ENCODE measurements around the gene FUBP1. TPM values are rescaled to one million over a fixed set of nuclear protein-coding genes. Genes with fewer than 3 reads are reported as not detected.

FUBP1 gene
- total and polyA plus RNA-seq, 10 donors, result 52.5 to 196 (median 157) TPM

DNA sequence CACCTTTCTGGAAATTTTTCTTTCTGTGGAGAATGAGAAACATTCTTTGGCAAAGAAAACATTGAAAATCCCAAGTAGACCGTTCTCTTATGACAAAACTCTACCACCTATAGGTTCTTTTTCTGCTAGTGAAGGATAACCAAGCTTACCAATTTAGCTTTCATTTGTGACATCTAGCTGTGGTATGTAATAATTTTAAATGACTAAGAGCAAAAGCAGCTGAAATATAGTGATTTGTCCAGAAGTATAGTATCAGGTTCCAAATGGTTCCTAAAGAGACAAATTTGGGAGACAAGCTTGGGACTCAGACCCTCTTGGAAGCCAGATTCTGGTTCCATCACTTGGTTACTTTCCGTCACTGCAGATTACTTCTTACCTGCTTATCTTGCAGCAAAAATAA is 24.4 kb downstream of the FUBP1 start:
- intact Hi-C loops (cut with DNase I; ENCODE audit: low total_unique reads), result no loop called here
- H3K27ac ChIP-seq, result no peak overlapping the region
- H3K9me3 ChIP-seq, result no peaks in the 10 kb centered on the region
- no peak for DNase-seq
- peaks cover 12 to 42% (median 25%) of the 10 kb centered on the region in 6 donors for H3K4me1 ChIP-seq
- H3K4me3 ChIP-seq, result no peak overlapping the region
- H3K27me3 ChIP-seq (replicated peaks in 1 of 7), result no peaks in the 10 kb centered on the region
- H3K36me3 ChIP-seq, result peaks cover 0 to 100% (median 82%) of the 10 kb centered on the region in 6 donors
- no peak for TF ChIP-seq POLR2AphosphoS5 (IDR thresholded peaks at IDR 0.05)
- TF ChIP-seq POLR2A (IDR thresholded peaks at IDR 0.05), result no peak
- 95 to 98% (median 96%) methylated on average over 2 of the region's 2 CpGs for WGBS, 5 donors

DNA sequence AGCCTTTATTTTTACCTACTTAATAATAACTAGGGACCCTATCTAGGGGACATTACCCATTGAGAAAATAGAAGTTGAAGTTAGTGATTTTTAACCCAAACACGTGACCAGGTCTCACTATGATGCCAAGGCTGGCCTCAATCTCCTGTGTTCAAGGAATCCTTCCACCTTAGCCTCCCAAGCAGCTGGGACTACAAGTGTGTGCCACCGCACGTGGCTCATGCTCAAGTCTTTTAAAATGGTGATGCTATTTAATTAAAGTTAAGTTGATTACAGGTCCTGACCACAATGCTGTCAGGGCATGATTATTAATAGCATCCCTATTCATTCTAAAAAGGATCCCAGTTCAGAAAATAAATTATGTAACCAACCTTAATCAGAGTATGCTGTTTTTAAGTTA is 25.0 kb downstream of the FUBP1 start:
- no peak overlapping the region for H3K27ac ChIP-seq
- intact Hi-C loops (cut with DNase I; ENCODE audit: low total_unique reads), result no loop called here
- no peaks in the 10 kb centered on the region for H3K27me3 ChIP-seq (replicated peaks in 1 of 7)
- peaks cover 0 to 100% (median 76%) of the 10 kb centered on the region in 6 donors for H3K36me3 ChIP-seq
- no peak overlapping the region for H3K4me3 ChIP-seq
- TF ChIP-seq POLR2AphosphoS5 (IDR thresholded peaks at IDR 0.05), result no peak
- TF ChIP-seq POLR2A (IDR thresholded peaks at IDR 0.05), result no peak
- TF ChIP-seq, protein P1, sequence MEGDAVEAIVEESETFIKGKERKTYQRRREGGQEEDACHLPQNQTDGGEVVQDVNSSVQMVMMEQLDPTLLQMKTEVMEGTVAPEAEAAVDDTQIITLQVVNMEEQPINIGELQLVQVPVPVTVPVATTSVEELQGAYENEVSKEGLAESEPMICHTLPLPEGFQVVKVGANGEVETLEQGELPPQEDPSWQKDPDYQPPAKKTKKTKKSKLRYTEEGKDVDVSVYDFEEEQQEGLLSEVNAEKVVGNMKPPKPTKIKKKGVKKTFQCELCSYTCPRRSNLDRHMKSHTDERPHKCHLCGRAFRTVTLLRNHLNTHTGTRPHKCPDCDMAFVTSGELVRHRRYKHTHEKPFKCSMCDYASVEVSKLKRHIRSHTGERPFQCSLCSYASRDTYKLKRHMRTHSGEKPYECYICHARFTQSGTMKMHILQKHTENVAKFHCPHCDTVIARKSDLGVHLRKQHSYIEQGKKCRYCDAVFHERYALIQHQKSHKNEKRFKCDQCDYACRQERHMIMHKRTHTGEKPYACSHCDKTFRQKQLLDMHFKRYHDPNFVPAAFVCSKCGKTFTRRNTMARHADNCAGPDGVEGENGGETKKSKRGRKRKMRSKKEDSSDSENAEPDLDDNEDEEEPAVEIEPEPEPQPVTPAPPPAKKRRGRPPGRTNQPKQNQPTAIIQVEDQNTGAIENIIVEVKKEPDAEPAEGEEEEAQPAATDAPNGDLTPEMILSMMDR (IDR thresholded peaks at IDR 0.05 in 8 of 11, conservative IDR thresholded peaks at IDR 0.05 in 3 of 11), result no peak
- DNase-seq, result no peak
- H3K4me1 ChIP-seq, result peaks cover 12 to 48% (median 31%) of the 10 kb centered on the region in 6 donors
- H3K9me3 ChIP-seq, result no peaks in the 10 kb centered on the region
- 94 to 99% (median 96%) methylated on average over 3 of the region's 3 CpGs for WGBS, 5 donors

DNA sequence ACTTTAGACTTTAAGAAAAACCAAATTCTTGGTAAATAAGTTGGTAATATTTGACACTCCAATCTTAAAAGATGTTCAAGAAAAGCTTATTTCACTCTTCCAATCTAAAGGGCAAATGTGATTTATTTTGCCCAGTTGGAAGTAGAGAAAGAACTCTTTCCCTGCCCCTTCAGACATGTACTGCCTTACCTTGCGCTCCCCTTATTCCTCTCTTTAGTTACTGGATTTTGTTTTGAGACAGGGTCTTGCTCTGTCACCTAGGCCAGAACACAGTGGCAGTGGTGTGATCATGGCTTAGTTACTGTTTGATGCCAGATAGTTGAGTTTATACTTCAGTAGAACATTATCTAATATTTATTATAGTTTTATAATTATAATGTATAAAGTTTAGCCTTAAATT is 27.5 kb downstream of the FUBP1 start:
- 95 to 100% (median 100%) methylated on average over 1 of the region's 1 CpG for WGBS, 5 donors
- no peaks in the 10 kb centered on the region for H3K9me3 ChIP-seq
- H3K27me3 ChIP-seq (replicated peaks in 1 of 7), result no peaks in the 10 kb centered on the region
- TF ChIP-seq POLR2A (IDR thresholded peaks at IDR 0.05), result no peak
- no peak for TF ChIP-seq POLR2AphosphoS5 (IDR thresholded peaks at IDR 0.05)
- TF ChIP-seq, protein P1 (IDR thresholded peaks at IDR 0.05 in 8 of 11, conservative IDR thresholded peaks at IDR 0.05 in 3 of 11), result no peak
- H3K4me3 ChIP-seq, result no peak overlapping the region
- peak overlapping the region in 4 of 8 donors; percentile 7 to 47 (median 24) for H3K27ac ChIP-seq
- DNase-seq, result no peak
- H3K4me1 ChIP-seq, result peaks cover 12 to 66% (median 38%) of the 10 kb centered on the region in 6 donors
- H3K36me3 ChIP-seq, result peaks cover 0 to 100% (median 68%) of the 10 kb centered on the region in 6 donors
- intact Hi-C loops (cut with DNase I; ENCODE audit: low total_unique reads), result no loop called here

DNA sequence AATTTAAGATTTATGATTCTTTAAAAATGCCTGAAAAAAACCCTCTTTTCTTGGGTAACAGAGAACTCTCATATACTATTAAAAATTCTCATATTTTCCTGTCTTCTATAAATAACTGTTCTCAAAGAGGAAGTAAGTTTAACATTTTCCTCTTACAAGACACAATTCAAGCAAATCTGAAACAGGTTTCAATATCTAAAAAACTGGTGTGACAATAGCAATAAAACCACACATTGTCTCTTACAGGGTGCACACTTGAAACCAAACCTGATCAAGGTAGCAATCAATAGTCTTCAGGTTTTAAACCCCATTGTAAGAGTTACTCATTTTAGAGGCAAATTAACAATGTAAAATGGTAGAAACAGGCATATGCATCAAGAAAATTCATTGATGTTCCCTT is 28.0 kb downstream of the FUBP1 start:
- Histone ChIP-seq H3K4me3 (no peak overlapping the region), H3K27me3 (replicated peaks in 1 of 7) (no peaks in the 10 kb centered on the region), H3K9me3 (no peaks in the 10 kb centered on the region), H3K36me3 (peaks cover 0 to 100% (median 66%) of the 10 kb centered on the region in 6 donors), H3K4me1 (peaks cover 12 to 66% (median 38%) of the 10 kb centered on the region in 6 donors), H3K27ac (peak overlapping the region in 4 of 8 donors; percentile 7 to 47 (median 24))
- DNase-seq, result no peak
- intact Hi-C loops (cut with DNase I; ENCODE audit: low total_unique reads), result no loop called here
- TF ChIP-seq, protein P1 (IDR thresholded peaks at IDR 0.05 in 8 of 11, conservative IDR thresholded peaks at IDR 0.05 in 3 of 11), result no peak
- TF ChIP-seq POLR2AphosphoS5 (IDR thresholded peaks at IDR 0.05) (no peak), POLR2A (IDR thresholded peaks at IDR 0.05) (no peak)

All from spleen (tissue), 11 donors.